Measurements from ENCODE around the gene KANSL1. TPM values are rescaled to one million over a fixed set of nuclear protein-coding genes. Genes with fewer than 3 reads are reported as not detected.

Gene KANSL1
- total and polyA plus RNA-seq, 2 of the 4 experiments (the other 2 are of a cell fraction) = 19.1 to 49.6 TPM

- peaks cover 34% of the 10 kb centered on the region for H3K36me3 ChIP-seq (ENCODE audit: control insufficient read depth, insufficient read depth, low read length)
- H2BK120ac ChIP-seq (ENCODE audit: low read depth, low read length) = no peak overlapping the region
- H2AK9ac ChIP-seq (replicated peaks; ENCODE audit: low read depth, low read length, poor library complexity) = no peak overlapping the region
- no peak overlapping the region for H3K14ac ChIP-seq (replicated peaks; ENCODE audit: low read depth, low read length)
- H2BK20ac ChIP-seq (ENCODE audit: low read depth, low read length) = no peak overlapping the region
- no peaks in the 10 kb centered on the region for H3K9me3 ChIP-seq (ENCODE audit: control insufficient read depth, insufficient read depth, low read length)
- ChIA-PET CTCF (no interaction called here), POLR2A (ENCODE audit: unreplicated experiment) (interaction anchor here (0.7 kb wide), 1 partner anchor 18 kb away, joined by 8 read pairs; no protein-coding TSS in a partner anchor)
- in situ Hi-C loops (cut with MboI; ENCODE audit: low sequenced_read_pairs) (no loop called here), dilution Hi-C loops (cut with HindIII; ENCODE audit: low sequenced_read_pairs, unreplicated experiment) (no loop called here), intact Hi-C loops (cut with micrococcal nuclease) (loop anchor here (10.0 kb wide), 1 partner anchor 45 kb away; no protein-coding TSS in a partner anchor)
- ATAC-seq (ENCODE audit: low read depth) = no peak
- H2AK5ac ChIP-seq (ENCODE audit: low read depth, low read length) = no peak overlapping the region
- no peak overlapping the region for H3K4me2 ChIP-seq (ENCODE audit: low read depth, low read length)
- no peak overlapping the region for H3K27ac ChIP-seq (ENCODE audit: insufficient read depth, low read length)
- H2BK5ac ChIP-seq (ENCODE audit: low read depth, low read length, poor library complexity, severe bottlenecking) = no peak overlapping the region
- H3K9me1 ChIP-seq (ENCODE audit: insufficient read depth, low read length) = no peaks in the 10 kb centered on the region; the same call in 1 of the 2 replicates
- no peak overlapping the region for H3K23ac ChIP-seq (ENCODE audit: low read depth, low read length)
- H3K27me3 ChIP-seq (ENCODE audit: control insufficient read depth, insufficient read depth, low read length) = no peaks in the 10 kb centered on the region
- no peak overlapping the region for H3K9ac ChIP-seq (ENCODE audit: low read depth, low read length)
- H3K56ac ChIP-seq (ENCODE audit: extremely low read depth, insufficient read depth, low read length) = no peak overlapping the region
- no peak overlapping the region for H2AFZ ChIP-seq (replicated peaks; ENCODE audit: low read length, poor library complexity)
- TF ChIP-seq FOS (IDR thresholded peaks at IDR 0.05; ENCODE audit: low read depth, low read length) = no peak
- no peak for TF ChIP-seq MAFK (IDR thresholded peaks at IDR 0.05; ENCODE audit: low read depth, low read length)
- no peak for TF ChIP-seq MXI1 (IDR thresholded peaks at IDR 0.05; ENCODE audit: borderline replicate concordance, low read depth, low read length)
- no peak for TF ChIP-seq USF2 (IDR thresholded peaks at IDR 0.05; ENCODE audit: low read depth, low read length)
- TF ChIP-seq CTCF (conservative IDR thresholded peaks at IDR 0.05; ENCODE audit: low read depth, low read length) = no peak
- TF ChIP-seq CEBPB (IDR thresholded peaks at IDR 0.05; ENCODE audit: low read depth, low read length) = no peak
- no peak for TF ChIP-seq MAZ (IDR thresholded peaks at IDR 0.05; ENCODE audit: borderline replicate concordance, low read depth, low read length)
- TF ChIP-seq BHLHE40 (IDR thresholded peaks at IDR 0.05; ENCODE audit: low read depth, low read length) = no peak
- no peak for TF ChIP-seq ELK1 (IDR thresholded peaks at IDR 0.05; ENCODE audit: borderline replicate concordance, low read depth, low read length)
- BruUV-seq (replicated peaks) = no TSS peak
- no peak overlapping the region for H3K18ac ChIP-seq (ENCODE audit: low read depth, low read length)
- no peak overlapping the region for H2BK15ac ChIP-seq (ENCODE audit: low read depth, low read length)
- H4K5ac ChIP-seq (ENCODE audit: low read depth, low read length) = no peak overlapping the region
- no peak overlapping the region for H3K4ac ChIP-seq (ENCODE audit: low read depth, low read length)
- DNase-seq = no peak
- H4K91ac ChIP-seq (ENCODE audit: insufficient read depth, low read depth, low read length) = no peak overlapping the region
- H3K79me1 ChIP-seq (ENCODE audit: low read depth in 1 of 2, low read length in 2 of 2) = peaks cover 32 to 69% of the 10 kb centered on the region in 2 experiments
- no peak overlapping the region for H3K4me3 ChIP-seq (ENCODE audit: insufficient read depth, low read depth, low read length)
- no peak overlapping the region for H4K8ac ChIP-seq (ENCODE audit: low read depth in 2 of 2, low read length in 2 of 2)
- no peaks in the 10 kb centered on the region; the same call in 1 of the 2 replicates for H3K4me1 ChIP-seq (ENCODE audit: control insufficient read depth, insufficient read depth, low read length)
- 91% methylated on average over 4 of the region's 5 CpGs; no CpG with 5 or more reads in 1 of the 2 experiments for WGBS, 2 experiments (ENCODE audit: extremely low coverage in 2 of 2, insufficient read length in 1 of 2)
- H4K20me1 ChIP-seq (ENCODE audit: insufficient read depth, low read length) = peaks cover 33% of the 10 kb centered on the region
Measured at GRCh38 chr17:46049656-46050055, 143.6 kb downstream of the KANSL1 start.

All from IMR-90 (cell line).